ENCODE results near the gene CKAP4. TPM values are rescaled to one million over a fixed set of nuclear protein-coding genes. Genes with fewer than 3 reads are reported as not detected.

The CKAP4 gene
- total RNA-seq, 1 donor from 2014 or later = 30.3 TPM

Other genes starting within 250 kb of the CKAP4 start
- gene NUAK1, start 109.1 kb downstream of the CKAP4 start, total RNA-seq = 38.6 TPM
- gene TCP11L2, start 54.7 kb upstream of the CKAP4 start, total RNA-seq = 52.1 TPM
- 6.1 TPM for gene POLR3B, start 109.7 kb upstream of the CKAP4 start, total RNA-seq